Loucy (cell line): ENCODE data around the gene COX19.

Experiments
- H2AFZ ChIP-seq: fragments of 200-600 bp; sonication (generic); 2 replicates; pipeline ENCODE4 v1.6.0; 2016; ENCODE audit warnings: antibody characterized with exemption, mild to moderate bottlenecking, low read length, moderate library complexity
- H3F3A ChIP-seq: fragments of 200-600 bp; 2 replicates; pipeline ENCODE4 v1.6.0; 2016; ENCODE audit warnings: antibody characterized with exemption, low read depth, mild to moderate bottlenecking
- H3K27me3 ChIP-seq: fragments of 200-600 bp; sonication (generic); 2 replicates; pipeline ENCODE4 v1.6.1; 2014; ENCODE audit warnings: low read length, mild to moderate bottlenecking; ENCODE audit not compliant: insufficient read depth, poor library complexity, severe bottlenecking
- H3K36me3 ChIP-seq: fragments of 200-600 bp; sonication (generic); 2 replicates; pipeline ENCODE4 v1.6.1; 2016; ENCODE audit warnings: low read length; ENCODE audit not compliant: insufficient read depth
- H3K4me1 ChIP-seq: fragments of 200-600 bp; sonication (generic); 2 replicates; pipeline ENCODE4 v1.5.1; 2014; ENCODE audit warnings: low read length, mild to moderate bottlenecking; ENCODE audit not compliant: insufficient read depth, poor library complexity, severe bottlenecking
- H3K4me2 ChIP-seq: fragments of 200-600 bp; sonication (generic); 2 replicates; pipeline ENCODE4 v1.6.0; 2014; ENCODE audit warnings: antibody characterized with exemption, low read length, low read depth, mild to moderate bottlenecking; ENCODE audit not compliant: poor library complexity, severe bottlenecking
- H3K4me3 ChIP-seq: fragments of 200-600 bp; sonication (generic); 2 replicates; pipeline ENCODE4 v1.5.1; 2014; ENCODE audit warnings: low read length, mild to moderate bottlenecking, mixed read lengths; ENCODE audit not compliant: poor library complexity, severe bottlenecking
- H3K79me2 ChIP-seq: fragments of 200-600 bp; sonication (generic); 2 replicates; pipeline ENCODE4 v1.6.1; 2014; ENCODE audit warnings: low read length; ENCODE audit not compliant: insufficient read depth
- H3K9ac ChIP-seq: fragments of 200-600 bp; sonication (generic); 2 replicates; pipeline ENCODE4 v1.6.0; 2014; ENCODE audit warnings: mild to moderate bottlenecking, low read depth, low read length, moderate library complexity; ENCODE audit not compliant: poor library complexity, severe bottlenecking
- H3K9me2 ChIP-seq: fragments of 200-600 bp; sonication (generic); replicated peaks from 2 replicates; pipeline ENCODE4 v1.6.1; 2016; ENCODE audit warnings: low read depth, low read length, mixed read lengths
- H3K9me3 ChIP-seq: fragments of 200-600 bp; sonication (generic); 2 replicates; pipeline ENCODE4 v1.6.1; 2014; ENCODE audit warnings: mild to moderate bottlenecking, antibody characterized with exemption, low read length, low read depth; ENCODE audit not compliant: insufficient read depth
- H4K20me1 ChIP-seq: fragments of 200-600 bp; sonication (generic); 2 replicates; pipeline ENCODE4 v1.6.0; 2014; ENCODE audit warnings: antibody characterized with exemption, low read length, mild to moderate bottlenecking; ENCODE audit not compliant: insufficient read depth, poor library complexity, severe bottlenecking
- CTCF ChIP-seq: fragments of 200-600 bp; sonication (generic); conservative IDR thresholded peaks from 2 replicates; pipeline ENCODE4 v1.5.1; 2014; ENCODE audit warnings: mild to moderate bottlenecking, antibody characterized with exemption, low read length
- EZH2phosphoT487 ChIP-seq: fragments of 200-600 bp; IDR thresholded peaks from 2 replicates; pipeline ENCODE4 v1.6.1; 2018; ENCODE audit warnings: antibody characterized with exemption, mild to moderate bottlenecking, moderate library complexity, borderline replicate concordance

Gene COX19

DNA sequence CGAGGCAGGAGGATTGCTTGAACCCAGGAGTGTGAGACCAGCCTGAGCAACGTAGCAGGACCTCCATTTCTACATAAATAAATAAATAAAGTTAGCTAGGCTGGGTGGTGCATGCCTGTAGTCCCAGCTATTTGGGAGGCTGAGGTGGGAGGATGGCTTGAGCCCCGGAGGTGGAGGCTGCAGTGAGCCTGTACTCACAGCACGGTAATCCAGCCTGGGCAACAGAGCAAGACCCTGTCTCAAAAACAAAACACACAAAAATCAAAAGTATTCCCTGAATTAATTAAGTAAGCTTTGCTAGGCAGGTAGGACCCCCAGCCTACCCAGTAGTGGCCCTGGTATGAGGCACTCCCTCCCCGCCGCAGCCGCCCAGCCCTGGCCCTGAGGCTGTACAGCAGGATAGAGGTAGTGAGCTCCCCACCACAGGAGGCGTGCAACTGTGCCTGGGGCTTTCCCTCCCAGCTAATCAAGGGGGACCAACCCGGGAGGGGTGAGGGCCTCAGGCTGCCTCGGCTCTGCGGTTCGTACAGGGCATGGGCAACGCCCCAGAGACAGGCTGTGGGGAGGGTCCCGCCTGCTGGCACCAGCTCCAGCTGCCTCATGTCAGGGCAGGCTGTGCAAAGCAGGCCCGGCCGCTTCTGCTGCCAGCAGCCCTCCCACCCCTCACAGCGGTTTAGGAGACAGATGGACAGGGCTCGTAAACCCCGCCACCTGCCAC, 6.6 kb upstream of the COX19 start:
- H2AFZ ChIP-seq: no peak overlapping the region; the same call in 1 of the 2 replicates
- H3K9ac ChIP-seq: peak overlapping the region; percentile 52
- no peaks in the 10 kb centered on the region for H4K20me1 ChIP-seq
- peaks cover 57% of the 10 kb centered on the region for H3K4me1 ChIP-seq
- no peaks in the 10 kb centered on the region for H3K36me3 ChIP-seq
- peaks cover 4% of the 10 kb centered on the region; the same call in 1 of the 2 replicates for H3F3A ChIP-seq
- peak overlapping the region; percentile 46 for H3K4me2 ChIP-seq
- H3K4me3 ChIP-seq: peak overlapping the region; percentile 39
- no peaks in the 10 kb centered on the region for H3K79me2 ChIP-seq
- no peaks in the 10 kb centered on the region for H3K9me3 ChIP-seq
- H3K27me3 ChIP-seq: no peaks in the 10 kb centered on the region
- TF ChIP-seq EZH2phosphoT487: no peak
- TF ChIP-seq CTCF: no peak; the same call in 1 of the 2 replicates
- H3K9me2 ChIP-seq: no peaks in the 10 kb centered on the region

DNA sequence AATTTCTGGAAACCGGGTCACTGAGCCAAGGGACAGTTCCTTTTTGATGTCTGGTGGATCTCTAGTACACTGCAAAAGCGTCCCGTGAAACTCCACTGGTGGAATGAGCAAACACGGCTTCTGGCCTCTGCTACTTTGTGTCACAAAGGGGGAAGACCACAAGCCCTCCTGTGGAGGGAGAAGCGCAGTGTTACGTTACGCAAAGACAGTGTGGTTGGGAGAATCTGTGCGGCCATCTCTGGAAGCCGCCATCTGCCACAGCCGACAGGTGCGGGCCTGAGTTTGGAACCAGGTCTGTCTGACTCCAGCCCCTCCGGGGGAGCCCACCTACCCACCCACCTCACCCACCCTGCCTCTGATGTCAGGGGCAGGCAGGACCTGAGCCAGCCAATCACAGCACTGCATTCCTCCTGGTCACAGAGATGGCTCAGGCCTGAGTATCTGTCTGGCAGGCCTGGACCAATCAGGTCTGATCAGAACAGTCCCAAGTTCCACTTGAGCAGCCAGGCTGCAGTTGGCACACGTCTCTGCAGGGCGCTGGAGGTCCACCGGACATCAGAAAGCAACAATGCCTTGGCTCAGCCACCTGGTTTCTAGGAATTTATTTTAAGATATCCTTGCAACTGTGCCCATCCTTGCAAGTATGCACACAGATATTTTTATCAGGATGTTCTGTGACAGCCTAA, 4.7 kb upstream of the COX19 start:
- Histone ChIP-seq H3K27me3 (no peaks in the 10 kb centered on the region), H3K9ac (no peak overlapping the region), H3K79me2 (peaks cover 3% of the 10 kb centered on the region), H3K4me1 (peaks cover 61% of the 10 kb centered on the region), H4K20me1 (peaks cover 3% of the 10 kb centered on the region), H3K9me3 (no peaks in the 10 kb centered on the region), H3K4me2 (no peak overlapping the region), H3K36me3 (no peaks in the 10 kb centered on the region), H3F3A (peaks cover 4% of the 10 kb centered on the region; the same call in 1 of the 2 replicates), H3K9me2 (no peaks in the 10 kb centered on the region), H2AFZ (no peak overlapping the region), H3K4me3 (no peak overlapping the region)
- TF ChIP-seq CTCF (no peak), EZH2phosphoT487 (no peak)

DNA sequence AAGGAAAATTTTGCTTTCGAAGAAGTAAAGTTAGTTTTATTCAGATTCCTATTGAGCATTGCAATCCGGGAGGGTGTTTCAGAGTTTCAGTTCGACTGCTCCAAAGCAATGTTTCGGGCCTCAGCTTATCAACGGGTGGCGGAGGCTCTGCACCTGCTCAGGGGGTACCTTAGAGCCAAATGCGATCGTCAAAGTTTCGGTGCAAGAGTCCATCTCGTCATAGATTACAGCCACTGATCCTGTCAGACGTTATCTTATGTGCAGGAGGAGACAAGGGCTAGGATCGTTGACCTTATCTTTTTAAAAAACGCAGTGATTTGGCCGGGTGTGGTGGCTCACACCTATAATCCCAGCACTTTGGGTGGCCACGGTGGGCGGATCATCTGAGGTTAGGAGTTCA, 3.8 kb upstream of the COX19 start:
- Histone ChIP-seq H3K4me1 (peaks cover 54% of the 10 kb centered on the region), H2AFZ (no peak overlapping the region), H3K9me3 (no peaks in the 10 kb centered on the region), H3K27me3 (no peaks in the 10 kb centered on the region), H3K79me2 (peaks cover 12% of the 10 kb centered on the region), H3K4me3 (no peak overlapping the region), H3K9me2 (no peaks in the 10 kb centered on the region), H3K36me3 (no peaks in the 10 kb centered on the region), H3K4me2 (no peak overlapping the region), H3F3A (peaks cover 4% of the 10 kb centered on the region; the same call in 1 of the 2 replicates), H4K20me1 (peaks cover 11% of the 10 kb centered on the region), H3K9ac (no peak overlapping the region)
- TF ChIP-seq CTCF: no peak
- no peak for TF ChIP-seq EZH2phosphoT487
